NCI-H524 treated with DMSO at 0.1 percent for 48 hours (cell line): Measurements from ENCODE around the gene GPR132.
"Not testable (repeated sequence)": the region's sequence is repeated elsewhere in the genome, so short reads cannot be mapped to it uniquely, and the experiment has no call there.

Source experiments
- DNase-seq: peaks from one replicate; lab custom pipeline; 2025; lab: John Stamatoyannopoulos, UW

Gene GPR132

DNA sequence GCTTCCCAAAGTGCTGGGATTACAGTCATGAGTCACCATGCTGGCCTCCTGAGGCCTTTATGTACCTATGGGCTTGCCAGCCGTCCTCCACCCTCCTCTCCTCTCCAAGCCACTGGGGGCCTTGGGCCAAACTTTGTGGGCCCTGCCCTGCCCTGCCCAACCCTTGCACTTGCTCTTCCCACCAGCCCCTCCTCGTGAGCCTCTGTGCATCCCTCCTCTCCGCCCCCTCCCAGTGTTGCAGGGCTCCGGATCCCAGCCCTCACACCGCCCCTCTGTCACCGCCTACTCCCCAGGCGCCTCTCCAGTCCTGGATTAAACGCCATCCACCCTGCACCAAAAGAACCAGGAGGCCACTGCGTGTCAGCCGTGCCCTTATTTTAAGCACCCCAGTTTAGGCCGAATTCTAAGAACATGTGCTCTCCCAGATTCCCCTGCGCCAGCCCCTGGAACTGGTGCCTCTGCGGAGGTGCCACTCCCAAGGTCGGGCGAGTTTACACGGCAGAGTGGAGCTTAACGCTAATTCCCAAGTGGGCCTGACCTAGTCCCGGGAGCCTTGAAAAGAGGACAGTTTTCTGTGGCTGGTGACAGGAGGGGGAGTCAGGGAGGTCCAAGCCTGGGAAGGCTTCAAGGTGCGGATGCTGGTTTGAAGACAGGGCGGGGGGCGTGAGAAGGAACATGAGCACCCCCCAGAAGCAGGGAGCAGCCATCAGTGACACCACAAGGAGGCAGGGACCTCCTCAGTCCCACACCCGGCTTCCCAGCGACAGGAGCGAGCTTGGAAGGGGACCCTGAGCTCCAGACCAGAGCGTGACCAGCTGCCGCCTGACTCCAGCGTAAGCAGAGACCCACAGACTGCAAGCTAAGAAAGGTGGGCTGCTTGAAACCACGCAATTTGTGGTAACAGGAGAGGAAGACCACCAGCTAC lies 23.1 kb downstream of the GPR132 start:
- DNase-seq = no peak

DNA sequence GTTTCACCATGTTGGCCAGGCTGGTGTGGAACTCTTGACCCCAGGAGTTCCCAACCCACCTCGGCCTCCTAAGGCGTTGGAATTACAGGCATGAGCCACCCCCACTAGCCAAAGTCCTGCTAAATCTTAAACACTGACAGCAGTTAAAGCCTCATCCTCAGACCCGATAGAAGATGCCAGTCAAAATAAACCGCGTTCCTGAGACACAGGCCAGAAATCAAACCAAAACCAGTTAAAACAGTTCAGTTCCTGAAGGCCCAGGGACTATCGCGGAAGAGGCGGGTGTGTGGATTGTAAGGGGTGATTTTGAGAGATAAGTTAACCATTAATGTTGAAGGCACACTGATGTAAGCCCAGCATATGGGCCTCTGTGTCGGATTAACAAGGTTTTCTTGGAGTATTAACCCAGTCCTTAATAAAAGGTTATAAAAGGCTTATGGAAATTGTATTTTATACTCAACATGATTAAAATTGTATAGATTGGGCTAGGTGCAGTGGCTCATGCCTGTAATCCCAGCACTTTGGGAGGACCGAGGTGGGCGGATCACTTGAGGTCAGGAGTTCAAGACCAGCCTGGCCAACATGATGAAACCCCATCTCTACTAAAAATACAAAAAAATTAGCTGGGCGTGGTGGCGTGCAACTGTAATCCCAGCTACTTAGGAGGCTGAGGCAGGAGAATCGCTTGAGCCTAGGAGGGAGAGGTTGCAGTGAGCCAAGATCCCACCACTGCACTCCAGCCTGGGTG lies 25.6 kb downstream of the GPR132 start:
- peak; percentile 25 for DNase-seq

- not testable (repeated sequence) for DNase-seq
Observed at GRCh38 chr14:105035616-105036015, 29.6 kb downstream of the GPR132 start.

DNA sequence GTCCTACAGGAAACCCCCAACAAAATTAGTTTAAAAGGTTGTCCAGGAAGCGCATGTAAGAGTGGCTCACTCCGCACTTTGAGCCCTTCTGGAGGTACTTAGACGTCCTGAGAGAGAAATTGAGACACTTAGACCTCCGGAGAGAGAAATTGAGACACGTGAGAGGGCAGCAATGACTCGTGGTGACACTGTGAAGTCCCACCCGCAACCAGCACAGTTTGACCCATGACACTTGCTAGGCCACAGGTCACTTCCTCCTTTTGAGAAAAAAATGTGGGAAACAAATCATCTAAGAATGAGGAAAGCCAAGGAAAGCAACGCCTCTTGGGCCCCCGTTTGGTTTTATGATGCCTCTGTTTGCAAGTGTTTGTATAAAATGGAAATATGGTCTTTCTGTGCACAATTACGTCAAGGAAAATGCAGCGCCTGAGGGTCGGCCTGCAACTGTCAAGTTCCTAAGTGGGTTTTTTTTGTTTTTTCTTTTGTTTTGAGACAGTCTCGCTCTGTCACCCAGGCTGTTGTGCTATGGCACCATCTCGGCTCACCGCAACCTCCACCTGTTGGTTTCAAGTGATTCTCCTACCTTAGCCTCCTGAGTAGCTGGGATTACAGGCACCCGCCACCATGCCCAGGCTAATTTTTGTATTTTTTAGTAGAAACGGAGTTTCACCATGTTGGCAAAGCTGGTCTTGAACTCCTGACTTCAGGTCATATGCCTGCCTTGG lies 30.8 kb downstream of the GPR132 start:
- DNase-seq = no peak

DNA sequence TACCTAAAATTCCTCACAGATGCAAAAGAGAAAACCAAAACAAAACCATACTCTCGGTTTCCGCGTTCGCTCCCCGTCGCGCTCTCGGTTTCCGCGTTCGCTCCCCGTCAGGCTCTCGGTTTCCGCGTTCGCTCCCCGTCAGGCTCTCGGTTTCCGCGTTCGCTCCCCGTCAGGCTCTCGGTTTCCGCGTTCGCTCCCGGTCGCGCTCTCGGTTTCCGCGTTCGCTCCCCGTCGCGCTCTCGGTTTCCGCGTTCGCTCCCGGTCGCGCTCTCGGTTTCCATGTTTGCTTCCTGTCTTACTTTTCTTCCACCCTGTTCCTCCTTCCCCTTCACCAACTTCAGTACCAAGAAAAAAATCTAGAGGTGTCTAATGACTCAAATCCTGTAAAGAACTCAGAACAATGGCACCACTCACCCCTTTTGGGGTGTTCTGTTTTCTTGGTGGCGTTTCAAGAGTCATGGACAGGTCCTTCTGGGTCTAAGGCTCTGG lies 31.8 kb downstream of the GPR132 start:
- DNase-seq = not testable (repeated sequence)

DNA sequence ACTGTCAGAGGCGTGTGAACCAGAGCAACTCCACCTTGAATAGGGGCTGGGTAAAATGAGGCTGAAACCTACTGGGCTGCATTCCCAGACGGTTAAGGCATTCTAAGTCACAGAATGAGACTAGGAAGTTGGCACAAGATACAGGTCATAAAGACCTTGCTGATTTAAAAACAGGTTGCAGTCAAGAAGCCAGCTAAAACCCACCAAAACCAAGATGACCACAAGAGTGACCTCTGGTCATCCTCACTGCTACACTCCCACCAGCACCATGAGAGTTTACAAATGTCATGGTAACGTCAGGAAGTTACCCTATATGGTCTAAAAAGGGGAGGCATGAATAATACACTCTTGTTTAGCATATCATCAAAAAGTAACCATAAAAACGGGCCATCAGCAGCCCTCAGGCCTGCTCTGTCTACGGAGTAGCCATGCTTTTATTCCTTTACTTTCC lies 32.8 kb downstream of the GPR132 start:
- DNase-seq = not testable (repeated sequence)

- DNase-seq = no peak
Observed at GRCh38 chr14:105030836-105031396, 34.3 kb downstream of the GPR132 start.

DNA sequence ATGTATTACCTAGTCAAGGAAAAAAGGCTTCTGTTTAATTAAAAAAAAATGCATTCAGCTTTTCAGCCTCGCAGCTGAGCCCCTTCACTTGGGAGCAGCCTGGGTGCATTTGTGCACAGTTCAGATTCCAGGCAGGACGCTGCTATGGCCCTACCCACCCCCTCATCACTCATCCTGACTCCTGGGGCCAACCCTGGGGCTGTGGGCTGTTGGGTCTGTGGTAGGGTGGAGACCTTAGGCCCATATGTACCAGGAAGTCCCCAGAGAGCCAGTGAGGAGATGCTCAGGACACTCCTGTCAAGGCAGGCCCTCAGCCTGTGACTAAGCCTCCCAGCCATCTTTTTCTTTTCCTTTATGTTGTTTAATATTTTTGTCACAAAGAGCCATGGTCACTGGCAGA lies 35.0 kb downstream of the GPR132 start:
- DNase-seq = no peak

- no peak for DNase-seq
Observed at GRCh38 chr14:105029402-105029801, 35.8 kb downstream of the GPR132 start.

DNA sequence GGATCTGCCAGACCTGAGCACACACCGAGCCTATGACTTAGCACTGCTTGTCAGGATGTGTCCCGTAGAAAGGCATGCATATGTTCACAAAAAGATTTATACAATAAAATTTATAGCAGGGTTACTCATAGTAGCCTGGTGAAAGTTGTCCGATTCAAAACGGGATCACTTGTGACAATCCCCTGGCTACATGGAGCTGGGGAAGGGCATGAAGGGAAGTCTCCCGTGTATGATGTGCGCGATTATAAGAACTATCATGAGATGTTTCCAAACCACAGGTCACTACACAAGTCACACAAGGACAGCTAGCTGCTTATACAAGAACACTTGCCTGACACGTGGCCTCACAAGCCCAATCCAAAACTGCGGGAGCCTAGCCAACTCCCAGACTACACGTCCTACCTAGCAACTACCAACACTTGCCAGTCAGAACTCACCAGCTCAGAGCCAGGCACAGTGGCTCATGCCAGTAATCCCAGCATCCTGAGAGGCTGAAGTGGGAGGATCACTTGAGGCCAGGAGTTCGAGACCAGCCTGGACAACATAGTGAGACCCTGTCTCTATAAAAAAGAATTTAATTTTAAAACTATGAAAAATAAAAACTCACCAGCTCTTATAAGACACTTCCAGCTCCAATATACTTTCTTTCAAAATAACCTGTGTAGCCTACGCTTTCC lies 36.8 kb downstream of the GPR132 start:
- DNase-seq = no peak

DNA sequence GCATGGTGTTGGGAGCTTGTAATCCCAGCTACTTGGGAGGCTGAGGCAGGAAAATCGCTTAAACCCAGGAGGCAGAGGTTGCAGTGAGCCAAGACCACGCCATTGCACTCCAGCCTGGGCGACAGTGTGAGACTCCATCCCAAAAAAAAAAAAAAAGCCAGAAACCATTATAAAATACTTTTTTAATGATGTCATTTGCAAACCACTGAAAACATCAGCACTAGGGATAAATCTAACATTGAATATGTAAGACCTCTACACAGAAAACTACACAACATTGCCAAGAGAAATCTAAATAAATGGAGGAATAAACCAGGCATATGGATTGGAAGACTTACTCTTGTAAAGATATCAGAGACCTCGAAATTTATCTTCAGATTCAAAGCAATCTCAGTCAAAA lies 37.5 kb downstream of the GPR132 start:
- not testable (repeated sequence) for DNase-seq

- no peak for DNase-seq
Observed at GRCh38 chr14:105026802-105027563, 38.2 kb downstream of the GPR132 start.

- DNase-seq = no peak
Observed at GRCh38 chr14:105026033-105026785, 39.0 kb downstream of the GPR132 start.

- DNase-seq = no peak
Observed at GRCh38 chr14:105025429-105025828, 39.8 kb downstream of the GPR132 start.

DNA sequence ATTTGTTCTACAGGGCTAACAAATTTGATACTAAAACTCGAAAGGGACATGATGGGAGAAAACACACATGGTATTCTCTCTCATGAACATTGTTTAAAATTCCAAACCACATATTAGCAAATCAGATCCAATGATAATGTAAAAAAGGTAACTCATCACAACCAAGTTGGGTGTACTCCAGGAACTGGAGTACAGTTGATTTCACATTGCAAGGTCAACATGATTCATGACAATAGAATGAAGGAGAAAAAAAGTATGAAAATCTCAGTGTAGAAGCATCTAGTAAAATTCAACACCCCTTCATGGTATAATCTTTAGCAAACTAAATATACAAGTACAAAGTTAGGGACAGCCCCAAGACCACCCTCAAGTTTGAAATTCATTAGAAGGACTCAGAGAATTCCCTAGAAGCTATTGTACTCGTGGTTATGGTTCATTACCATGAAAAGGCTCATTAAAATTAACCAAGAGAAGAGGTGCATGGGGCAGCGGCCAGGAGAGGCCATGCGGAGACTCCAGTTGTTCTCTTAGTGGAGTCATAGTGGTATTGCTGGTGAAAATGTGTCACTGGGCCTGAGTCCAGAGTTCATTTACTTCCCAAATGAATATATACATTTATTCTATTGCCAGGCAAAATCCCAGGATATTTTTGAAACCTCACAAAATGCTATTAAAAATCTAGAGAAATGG lies 41.3 kb downstream of the GPR132 start:
- DNase-seq = no peak

DNA sequence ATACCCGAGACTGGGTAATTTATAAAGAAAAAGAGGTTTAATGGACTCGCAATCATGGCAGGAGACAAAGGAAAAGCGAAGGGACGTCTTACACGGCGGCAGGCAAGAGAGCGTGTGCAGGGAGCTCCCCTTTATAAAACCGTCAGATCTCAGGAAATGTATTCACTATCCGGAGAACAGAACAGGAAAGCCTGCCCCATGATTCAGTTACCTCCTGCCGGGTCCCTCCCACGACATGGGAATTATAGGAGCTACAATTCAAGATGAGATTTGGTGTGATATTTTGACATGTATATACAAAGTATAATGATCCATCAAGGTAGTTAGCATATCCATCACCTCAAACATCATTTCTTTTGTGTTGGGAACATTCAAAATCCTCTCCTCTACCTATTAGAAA lies 42.1 kb downstream of the GPR132 start:
- no peak for DNase-seq

DNA sequence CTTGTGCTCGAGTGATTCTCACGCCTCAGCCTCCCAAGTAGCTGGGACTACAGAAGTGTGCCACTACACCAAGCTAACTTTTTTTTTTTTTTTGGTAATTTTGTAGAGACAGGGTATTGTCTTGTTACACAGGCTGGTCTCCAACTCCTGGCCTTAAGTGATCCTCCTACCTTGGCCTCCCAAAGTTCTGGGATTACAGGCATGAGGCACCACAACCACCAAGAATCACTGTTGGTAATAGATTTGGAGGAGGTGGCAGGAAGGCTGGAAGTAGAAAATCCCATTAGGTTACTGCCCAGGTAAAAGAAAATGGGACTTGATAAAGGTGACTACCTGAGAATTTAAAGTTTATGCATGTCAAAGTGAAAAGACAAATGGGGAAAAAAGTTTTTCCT lies 43.0 kb downstream of the GPR132 start:
- DNase-seq = no peak

GRCh38 chr14:105021656-105022275 lies 43.5 kb downstream of the GPR132 start:
- DNase-seq = peak; percentile 80
